ENCODE measurements around the gene CPNE4.

The CPNE4 gene

GRCh38 chr3:131610174-131610573 lies 424.6 kb downstream of the CPNE4 start:
- in situ Hi-C loops (cut with HindIII; ENCODE audit: low pct_ligation_motif_present, low pct_unique_long_range_greater_than_20kb, low sequenced_read_pairs): no loop called here
- no peak for DNase-seq

- in situ Hi-C loops (cut with HindIII; ENCODE audit: low pct_ligation_motif_present, low pct_unique_long_range_greater_than_20kb, low sequenced_read_pairs): no loop called here
- DNase-seq: no peak
Measured at GRCh38 chr3:131608741-131609140, 426.1 kb downstream of the CPNE4 start.

GRCh38 chr3:131608296-131608695 lies 426.5 kb downstream of the CPNE4 start:
- no peak for DNase-seq
- in situ Hi-C loops (cut with HindIII; ENCODE audit: low pct_ligation_motif_present, low pct_unique_long_range_greater_than_20kb, low sequenced_read_pairs): no loop called here

- no peak for DNase-seq
- in situ Hi-C loops (cut with HindIII; ENCODE audit: low pct_ligation_motif_present, low pct_unique_long_range_greater_than_20kb, low sequenced_read_pairs): no loop called here
Measured at GRCh38 chr3:131605916-131606315, 428.9 kb downstream of the CPNE4 start.

GRCh38 chr3:131602011-131602779 lies 432.6 kb downstream of the CPNE4 start:
- in situ Hi-C loops (cut with HindIII; ENCODE audit: low pct_ligation_motif_present, low pct_unique_long_range_greater_than_20kb, low sequenced_read_pairs): no loop called here
- no peak for DNase-seq

GRCh38 chr3:131597816-131598215 lies 437.0 kb downstream of the CPNE4 start:
- in situ Hi-C loops (cut with HindIII; ENCODE audit: low pct_ligation_motif_present, low pct_unique_long_range_greater_than_20kb, low sequenced_read_pairs): no loop called here
- DNase-seq: no peak

- DNase-seq: no peak
- in situ Hi-C loops (cut with HindIII; ENCODE audit: low pct_ligation_motif_present, low pct_unique_long_range_greater_than_20kb, low sequenced_read_pairs): no loop called here
Measured at GRCh38 chr3:131596884-131597283, 437.9 kb downstream of the CPNE4 start.

- no peak for DNase-seq
- in situ Hi-C loops (cut with HindIII; ENCODE audit: low pct_ligation_motif_present, low pct_unique_long_range_greater_than_20kb, low sequenced_read_pairs): no loop called here
Measured at GRCh38 chr3:131591394-131592014, 443.3 kb downstream of the CPNE4 start.

GRCh38 chr3:131586277-131586676 lies 448.5 kb downstream of the CPNE4 start:
- no peak for DNase-seq
- in situ Hi-C loops (cut with HindIII; ENCODE audit: low pct_ligation_motif_present, low pct_unique_long_range_greater_than_20kb, low sequenced_read_pairs): no loop called here

- DNase-seq: no peak
- in situ Hi-C loops (cut with HindIII; ENCODE audit: low pct_ligation_motif_present, low pct_unique_long_range_greater_than_20kb, low sequenced_read_pairs): no loop called here
Measured at GRCh38 chr3:131582438-131582837, 452.4 kb downstream of the CPNE4 start.

GRCh38 chr3:131568460-131568859 lies 466.4 kb downstream of the CPNE4 start:
- in situ Hi-C loops (cut with HindIII; ENCODE audit: low pct_ligation_motif_present, low pct_unique_long_range_greater_than_20kb, low sequenced_read_pairs): no loop called here
- DNase-seq: no peak

- no peak for DNase-seq
Measured at GRCh38 chr3:131564812-131565211, 470.0 kb downstream of the CPNE4 start.

GRCh38 chr3:131561511-131561910 lies 473.3 kb downstream of the CPNE4 start:
- in situ Hi-C loops (cut with HindIII; ENCODE audit: low pct_ligation_motif_present, low pct_unique_long_range_greater_than_20kb, low sequenced_read_pairs): no loop called here
- DNase-seq: no peak

More at GRCh38 chr3:131564812-131565211, 470.0 kb downstream of the CPNE4 start:
- in situ Hi-C loops (cut with HindIII; ENCODE audit: low pct_ligation_motif_present, low pct_unique_long_range_greater_than_20kb, low sequenced_read_pairs): no loop called here

GRCh38 chr3:131560795-131561194 lies 474.0 kb downstream of the CPNE4 start:
- no peak for DNase-seq
- in situ Hi-C loops (cut with HindIII; ENCODE audit: low pct_ligation_motif_present, low pct_unique_long_range_greater_than_20kb, low sequenced_read_pairs): no loop called here

- DNase-seq: no peak
- in situ Hi-C loops (cut with HindIII; ENCODE audit: low pct_ligation_motif_present, low pct_unique_long_range_greater_than_20kb, low sequenced_read_pairs): no loop called here
Measured at GRCh38 chr3:131555456-131555855, 479.4 kb downstream of the CPNE4 start.

GRCh38 chr3:131553495-131554247 lies 481.1 kb downstream of the CPNE4 start:
- no peak for DNase-seq
- in situ Hi-C loops (cut with HindIII; ENCODE audit: low pct_ligation_motif_present, low pct_unique_long_range_greater_than_20kb, low sequenced_read_pairs): no loop called here

- DNase-seq: no peak
- in situ Hi-C loops (cut with HindIII; ENCODE audit: low pct_ligation_motif_present, low pct_unique_long_range_greater_than_20kb, low sequenced_read_pairs): no loop called here
Measured at GRCh38 chr3:131551761-131552160, 483.1 kb downstream of the CPNE4 start.

- DNase-seq: no peak
- in situ Hi-C loops (cut with HindIII; ENCODE audit: low pct_ligation_motif_present, low pct_unique_long_range_greater_than_20kb, low sequenced_read_pairs): no loop called here
Measured at GRCh38 chr3:131550562-131551465, 484.0 kb downstream of the CPNE4 start.

GRCh38 chr3:131549340-131549739 lies 485.5 kb downstream of the CPNE4 start:
- peak; percentile 10 for DNase-seq
- in situ Hi-C loops (cut with HindIII; ENCODE audit: low pct_ligation_motif_present, low pct_unique_long_range_greater_than_20kb, low sequenced_read_pairs): no loop called here
